HCT116 (cell line): ENCODE measurements around the gene PTTG2. TPM values are rescaled to one million over a fixed set of nuclear protein-coding genes. Genes with fewer than 3 reads are reported as not detected.
"Not testable (repeated sequence)": the region's sequence is repeated elsewhere in the genome, so short reads cannot be mapped to it uniquely, and the experiment has no call there.

Experiments
- ATAC-seq: fragments of 200-7000 bp; cut with Tn5 transposase; 2 replicates; pipeline ENCODE4 v1.9.1; 2020; ENCODE audit warnings: mild to moderate bottlenecking, moderate library complexity
- BruUV-seq: library from RNA; stranded (reverse); fragments of 400-500 nt; replicated peaks from 2 replicates; lab custom pipeline; 2021; lab: Mats Ljungman, UMichigan
- CTCF ChIA-PET: fragments of 300-600 bp; sonication (Branson Sonifier 250); formaldehyde crosslinking; loops from one replicate; lab custom pipeline; 2021; ENCODE audit warnings: antibody characterized with exemption; lab: Charles Lee
- POLR2A ChIA-PET: fragments of 300-600, 350-600 bp; sonication (Branson Sonifier 250); formaldehyde crosslinking; loops from one replicate; lab custom pipeline; 2021; ENCODE audit warnings: antibody characterized with exemption; lab: Charles Lee
- RAD21 ChIA-PET, 2 experiments: fragments of 300-600 bp; sonication (Branson Sonifier 250); formaldehyde crosslinking; loops; one replicate each; lab custom pipeline; 2023; ENCODE audit warnings: low total read pairs in 2 of 2; ENCODE audit not compliant: uncharacterized antibody in 2 of 2, unreplicated experiment in 2 of 2, low non-redundant PET in 1 of 2; lab: Charles Lee
- DNase-seq: peaks from one replicate; pipeline ENCODE4 v3.0.0-alpha.2; 2010; ENCODE audit warnings: low read depth, low spot score
- H2AFZ ChIP-seq: fragments of 200-600 bp; shearing (Covaris generic), sonication (generic); 2 replicates; pipeline ENCODE4 v1.6.1; 2017; ENCODE audit warnings: low read depth, mixed run types, mixed read lengths, antibody characterized with exemption, low read length; ENCODE audit not compliant: poor library complexity, severe bottlenecking
- H3K27ac ChIP-seq: 2 replicates; pipeline ENCODE4 v1.5.1; 2012; ENCODE audit warnings: low read depth, low read length
- H3K27me3 ChIP-seq: fragments of 200-600 bp; sonication (generic); 2 replicates; pipeline ENCODE4 v1.6.1; 2016; ENCODE audit warnings: mixed run types, low read length, mixed read lengths; ENCODE audit not compliant: insufficient read depth
- H3K36me3 ChIP-seq, 2 experiments: fragments of 200-500 bp in 1 of 2; fragments of 200-600 bp in 1 of 2; sonication (Bioruptor generic) in 1 of 2; sonication (generic) in 1 of 2; 2 replicates each; pipeline versions ENCODE4 v1.5.1 to v1.6.1; 2014 to 2016; ENCODE audit warnings: low read length in 2 of 2, inconsistent platforms in 1 of 2, mixed read lengths in 1 of 2, mixed run types in 1 of 2; ENCODE audit not compliant: insufficient read depth in 2 of 2, control insufficient read depth in 1 of 2
- H3K4me1 ChIP-seq, 2 experiments: fragments of 200-600 bp in 1 of 2; sonication (generic) in 1 of 2; 2 replicates each; pipeline versions ENCODE4 v1.5.1 to v1.6.1; 2012 to 2017; ENCODE audit warnings: low read length in 2 of 2, inconsistent platforms in 1 of 2, mild to moderate bottlenecking in 1 of 2, mixed read lengths in 1 of 2, mixed run types in 1 of 2, moderate library complexity in 1 of 2; ENCODE audit not compliant: insufficient read depth in 2 of 2, control insufficient read depth in 1 of 2
- H3K4me2 ChIP-seq: fragments of 200-600 bp; sonication (generic); 2 replicates; pipeline ENCODE4 v1.6.1; 2017; ENCODE audit warnings: mixed run types, low read length, mixed read lengths
- H3K4me3 ChIP-seq, 2 experiments: fragments of 200-600 bp in 1 of 2; sonication (generic) in 1 of 2; replicated peaks in 1 of 2; 2 replicates each; pipeline ENCODE4 v1.5.1; 2011 to 2016; ENCODE audit warnings: low read length in 2 of 2, control low read depth in 1 of 2, low read depth in 1 of 2, mild to moderate bottlenecking in 1 of 2, mixed read lengths in 1 of 2, mixed run types in 1 of 2
- H3K79me2 ChIP-seq: fragments of 200-600 bp; sonication (generic); 2 replicates; pipeline ENCODE4 v1.6.1; 2017; ENCODE audit warnings: mild to moderate bottlenecking, mixed run types, low read length, moderate library complexity, mixed read lengths; ENCODE audit not compliant: insufficient read depth
- H3K9ac ChIP-seq: fragments of 200-600 bp; sonication (generic); 2 replicates; pipeline ENCODE4 v1.6.1; 2016; ENCODE audit warnings: low read length, mixed read lengths
- H3K9me2 ChIP-seq: fragments of 200-600 bp; sonication (generic), shearing (Covaris generic); 2 replicates; pipeline ENCODE4 v1.6.1; 2017; ENCODE audit warnings: mixed run types, mild to moderate bottlenecking, moderate library complexity; ENCODE audit not compliant: insufficient read depth
- H3K9me3 ChIP-seq, 2 experiments: fragments of 200-500 bp in 1 of 2; fragments of 200-600 bp in 1 of 2; sonication (Bioruptor generic) in 1 of 2; sonication (generic) in 1 of 2; 2 replicates each; pipeline ENCODE4 v1.6.1; 2014 to 2017; ENCODE audit warnings: low read length in 2 of 2, mixed read lengths in 2 of 2, inconsistent platforms in 1 of 2, low read depth in 1 of 2, mild to moderate bottlenecking in 1 of 2, mixed run types in 1 of 2, moderate library complexity in 1 of 2; ENCODE audit not compliant: control insufficient read depth in 1 of 2, insufficient read depth in 1 of 2
- H4K20me1 ChIP-seq: fragments of 200-600 bp; sonication (generic), shearing (Covaris generic); 2 replicates; pipeline ENCODE4 v1.6.1; 2017; ENCODE audit warnings: mixed run types, mild to moderate bottlenecking, moderate library complexity; ENCODE audit not compliant: insufficient read depth
- EGR1 ChIP-seq: IDR thresholded peaks from 2 replicates; pipeline ENCODE4 v1.6.1; 2012; ENCODE audit warnings: low read depth
- ELF1 ChIP-seq: IDR thresholded peaks from 2 replicates; pipeline ENCODE4 v1.6.1; 2012; ENCODE audit warnings: low read depth, borderline replicate concordance
- POLR2AphosphoS5 ChIP-seq: IDR thresholded peaks from 2 replicates; pipeline ENCODE4 v1.6.1; 2011; ENCODE audit warnings: mild to moderate bottlenecking, low read depth, low read length, moderate library complexity
- SIN3A ChIP-seq: IDR thresholded peaks from 2 replicates; pipeline ENCODE4 v1.6.1; 2012; ENCODE audit warnings: low read depth
- YY1 ChIP-seq: IDR thresholded peaks from 2 replicates; pipeline ENCODE4 v1.6.1; 2011; ENCODE audit warnings: low read length, low read depth, moderate library complexity, mild to moderate bottlenecking; ENCODE audit not compliant: insufficient replicate concordance; ENCODE audit errors: extremely low read depth
- ZFX ChIP-seq: fragments of 450-650 bp; IDR thresholded peaks from 2 replicates; pipeline ENCODE4 v1.6.1; 2017
- ZNF274 ChIP-seq: fragments of 200-500 bp; sonication (Bioruptor generic); IDR thresholded peaks from 2 replicates; pipeline ENCODE4 v1.6.1; 2014; ENCODE audit warnings: mild to moderate bottlenecking, low read depth, low read length, inconsistent platforms
- intact Hi-C: fragments of 100-400 bp; cut with micrococcal nuclease; formaldehyde crosslinking; loops from 2 replicates; pipeline ENCODE4 v1.10.0; 2022
- total RNA-seq: library from RNA; stranded (reverse); gene quantifications from one replicate; pipeline ENCODE4 v1.2.1, GENCODE V29; 2021; ENCODE audit not compliant: unreplicated experiment
- TF ChIP-seq, protein P1 (sequence below), 3 experiments: fragments of 200-600 bp in 1 of 3; sonication (generic) in 1 of 3; IDR thresholded peaks in 2 of 3; conservative IDR thresholded peaks in 1 of 3; 2 replicates each; pipeline ENCODE4 v1.5.1; 2012 to 2017; ENCODE audit warnings: low read depth in 2 of 3, low read length in 2 of 3, antibody characterized with exemption in 1 of 3, borderline replicate concordance in 1 of 3, control low read depth in 1 of 3, mild to moderate bottlenecking in 1 of 3, mixed read lengths in 1 of 3, mixed run types in 1 of 3, moderate library complexity in 1 of 3; ENCODE audit not compliant: insufficient read depth in 1 of 3
- TF ChIP-seq, protein P2 (sequence below): IDR thresholded peaks from 2 replicates; pipeline ENCODE4 v1.6.1; 2012
- TF ChIP-seq, protein P3 (sequence below): IDR thresholded peaks from 2 replicates; pipeline ENCODE4 v1.6.1; 2011; ENCODE audit warnings: mild to moderate bottlenecking, low read length, moderate library complexity; ENCODE audit not compliant: insufficient replicate concordance; ENCODE audit errors: extremely low read depth

The PTTG2 gene
- total RNA-seq, 1 experiment from 2014 or later: not detected

DNA sequence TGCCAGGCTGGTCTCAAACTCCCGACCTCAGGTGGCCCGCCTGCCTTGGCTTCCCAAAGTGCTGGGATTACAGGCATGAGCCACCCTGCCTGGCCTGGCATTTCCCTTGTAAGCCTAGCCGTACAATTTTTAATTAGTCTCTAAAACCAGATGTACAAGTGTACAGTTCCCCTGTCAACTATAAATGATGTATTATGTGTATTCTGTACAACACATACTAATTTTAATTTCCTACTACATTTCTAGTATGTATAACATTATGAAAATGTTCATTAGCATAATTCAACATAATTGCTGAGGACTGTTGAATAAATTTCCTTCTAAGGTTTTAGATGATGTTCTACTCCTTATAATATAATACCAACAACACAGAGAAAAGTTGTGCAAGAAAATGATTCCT lies 41.5 kb upstream of the PTTG2 start:
- Histone ChIP-seq H3K9me3 (no peaks in the 10 kb centered on the region), H3K36me3 (no peaks in the 10 kb centered on the region), H2AFZ (no peak overlapping the region), H3K9ac (no peak overlapping the region), H4K20me1 (no peaks in the 10 kb centered on the region), H3K27ac (no peak overlapping the region), H3K79me2 (no peaks in the 10 kb centered on the region), H3K4me3 (no peak overlapping the region), H3K4me2 (no peak overlapping the region)
- RAD21 ChIA-PET: interaction anchor here in 1 of 2 experiments (0.7 kb wide), 1 partner anchor 65 kb away, joined by 5 read pairs; no protein-coding TSS in a partner anchor
- POLR2A ChIA-PET: no interaction called here
- no peak for ATAC-seq
- no peak for DNase-seq
- CTCF ChIA-PET: interaction anchor here (0.7 kb wide), 1 partner anchor 1984 kb away, joined by 3 read pairs; no protein-coding TSS in a partner anchor
- no TSS peak for BruUV-seq
- intact Hi-C loops: loop anchor here (2.0 kb wide), 1 partner anchor 44 kb away; no protein-coding TSS in a partner anchor
- TF ChIP-seq ZNF274: no peak
- TF ChIP-seq, all 23 proteins: peak for 0
- Histone ChIP-seq H3K9me2 (no peaks in the 10 kb centered on the region), H3K27me3 (no peaks in the 10 kb centered on the region), H3K4me1 (no peaks in the 10 kb centered on the region)

DNA sequence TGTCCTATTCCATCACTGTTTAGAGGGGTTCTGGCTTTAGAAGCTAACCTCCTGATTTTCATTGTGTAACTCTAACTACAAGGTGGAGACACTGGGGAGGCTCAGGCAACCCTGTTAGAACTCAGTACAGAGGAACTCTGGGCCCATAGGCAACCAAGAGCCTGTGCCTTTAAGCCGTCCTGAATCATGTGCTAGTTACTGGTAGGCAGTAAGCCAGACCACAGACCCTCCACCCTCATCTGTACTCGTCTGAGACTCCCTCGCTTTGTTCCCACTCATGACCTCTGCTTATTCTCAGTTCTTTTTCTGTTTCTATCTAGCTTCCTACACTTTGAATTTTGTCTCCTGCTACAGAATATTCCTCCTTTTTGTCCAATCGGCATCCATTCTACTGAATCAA lies 37.9 kb upstream of the PTTG2 start:
- H3K36me3 ChIP-seq: no peaks in the 10 kb centered on the region
- no TSS peak for BruUV-seq
- H3K27me3 ChIP-seq: no peaks in the 10 kb centered on the region
- no peak overlapping the region for H3K4me3 ChIP-seq
- no peak overlapping the region for H3K27ac ChIP-seq
- no peak for DNase-seq
- no peaks in the 10 kb centered on the region for H3K9me3 ChIP-seq
- H3K9ac ChIP-seq: no peak overlapping the region
- ChIA-PET POLR2A (no interaction called here), RAD21 (no interaction called here), CTCF (no interaction called here)
- H2AFZ ChIP-seq: no peak overlapping the region
- H4K20me1 ChIP-seq: no peaks in the 10 kb centered on the region
- H3K79me2 ChIP-seq: no peaks in the 10 kb centered on the region
- TF ChIP-seq, protein P1, sequence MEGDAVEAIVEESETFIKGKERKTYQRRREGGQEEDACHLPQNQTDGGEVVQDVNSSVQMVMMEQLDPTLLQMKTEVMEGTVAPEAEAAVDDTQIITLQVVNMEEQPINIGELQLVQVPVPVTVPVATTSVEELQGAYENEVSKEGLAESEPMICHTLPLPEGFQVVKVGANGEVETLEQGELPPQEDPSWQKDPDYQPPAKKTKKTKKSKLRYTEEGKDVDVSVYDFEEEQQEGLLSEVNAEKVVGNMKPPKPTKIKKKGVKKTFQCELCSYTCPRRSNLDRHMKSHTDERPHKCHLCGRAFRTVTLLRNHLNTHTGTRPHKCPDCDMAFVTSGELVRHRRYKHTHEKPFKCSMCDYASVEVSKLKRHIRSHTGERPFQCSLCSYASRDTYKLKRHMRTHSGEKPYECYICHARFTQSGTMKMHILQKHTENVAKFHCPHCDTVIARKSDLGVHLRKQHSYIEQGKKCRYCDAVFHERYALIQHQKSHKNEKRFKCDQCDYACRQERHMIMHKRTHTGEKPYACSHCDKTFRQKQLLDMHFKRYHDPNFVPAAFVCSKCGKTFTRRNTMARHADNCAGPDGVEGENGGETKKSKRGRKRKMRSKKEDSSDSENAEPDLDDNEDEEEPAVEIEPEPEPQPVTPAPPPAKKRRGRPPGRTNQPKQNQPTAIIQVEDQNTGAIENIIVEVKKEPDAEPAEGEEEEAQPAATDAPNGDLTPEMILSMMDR (IDR thresholded peaks at IDR 0.05 in 2 of 3, conservative IDR thresholded peaks at IDR 0.05 in 1 of 3; ENCODE audit: borderline replicate concordance in 1 of 3, insufficient read depth in 1 of 3, low read depth in 2 of 3, low read length in 2 of 3): no peak
- no peak for TF ChIP-seq POLR2AphosphoS5
- TF ChIP-seq, protein P2, sequence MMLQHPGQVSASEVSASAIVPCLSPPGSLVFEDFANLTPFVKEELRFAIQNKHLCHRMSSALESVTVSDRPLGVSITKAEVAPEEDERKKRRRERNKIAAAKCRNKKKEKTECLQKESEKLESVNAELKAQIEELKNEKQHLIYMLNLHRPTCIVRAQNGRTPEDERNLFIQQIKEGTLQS: no peak
- TF ChIP-seq EGR1: no peak
- TF ChIP-seq YY1: no peak
- no peak for TF ChIP-seq ZFX
- TF ChIP-seq, protein P3, sequence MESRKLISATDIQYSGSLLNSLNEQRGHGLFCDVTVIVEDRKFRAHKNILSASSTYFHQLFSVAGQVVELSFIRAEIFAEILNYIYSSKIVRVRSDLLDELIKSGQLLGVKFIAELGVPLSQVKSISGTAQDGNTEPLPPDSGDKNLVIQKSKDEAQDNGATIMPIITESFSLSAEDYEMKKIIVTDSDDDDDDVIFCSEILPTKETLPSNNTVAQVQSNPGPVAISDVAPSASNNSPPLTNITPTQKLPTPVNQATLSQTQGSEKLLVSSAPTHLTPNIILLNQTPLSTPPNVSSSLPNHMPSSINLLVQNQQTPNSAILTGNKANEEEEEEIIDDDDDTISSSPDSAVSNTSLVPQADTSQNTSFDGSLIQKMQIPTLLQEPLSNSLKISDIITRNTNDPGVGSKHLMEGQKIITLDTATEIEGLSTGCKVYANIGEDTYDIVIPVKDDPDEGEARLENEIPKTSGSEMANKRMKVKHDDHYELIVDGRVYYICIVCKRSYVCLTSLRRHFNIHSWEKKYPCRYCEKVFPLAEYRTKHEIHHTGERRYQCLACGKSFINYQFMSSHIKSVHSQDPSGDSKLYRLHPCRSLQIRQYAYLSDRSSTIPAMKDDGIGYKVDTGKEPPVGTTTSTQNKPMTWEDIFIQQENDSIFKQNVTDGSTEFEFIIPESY: no peak
- TF ChIP-seq ELF1: no peak
- TF ChIP-seq SIN3A: no peak
- no peak overlapping the region for H3K4me2 ChIP-seq
- H3K9me2 ChIP-seq: no peaks in the 10 kb centered on the region
- intact Hi-C loops: no loop called here
- H3K4me1 ChIP-seq: no peaks in the 10 kb centered on the region
- ATAC-seq: no peak

DNA sequence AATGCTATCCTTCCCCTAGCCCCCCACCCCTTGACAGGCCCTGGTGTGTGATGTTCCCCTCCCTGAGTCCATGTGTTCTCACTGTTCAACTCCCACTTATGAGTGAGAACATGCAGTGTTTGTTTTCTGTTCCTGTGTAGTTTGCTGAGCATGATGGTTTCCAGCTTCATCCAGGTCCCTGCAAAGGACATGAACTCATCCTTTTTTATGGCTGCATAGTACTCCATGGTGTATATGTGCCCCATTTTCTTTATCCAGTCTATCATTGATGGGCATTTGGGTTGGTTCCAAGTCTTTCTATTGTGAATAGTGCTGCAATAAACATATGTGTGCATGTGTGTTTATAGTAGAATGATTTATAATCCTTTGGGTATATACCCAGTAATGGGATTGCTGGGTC lies 37.1 kb upstream of the PTTG2 start:
- BruUV-seq, POLR2A ChIA-PET, ATAC-seq: not testable (repeated sequence)

More for the DNA sequence above, 37.1 kb upstream of the PTTG2 start:
- H3K9me3 ChIP-seq, H3K79me2 ChIP-seq, intact Hi-C loops, H3K4me2 ChIP-seq, H3K36me3 ChIP-seq, RAD21 ChIA-PET, CTCF ChIA-PET, H3K4me3 ChIP-seq, H3K9ac ChIP-seq, H3K27ac ChIP-seq, H3K9me2 ChIP-seq, DNase-seq, H3K4me1 ChIP-seq, H4K20me1 ChIP-seq, H2AFZ ChIP-seq, H3K27me3 ChIP-seq: not testable (repeated sequence)
